HepG2 (cell line): ENCODE measurements around the gene PATL2. TPM values are rescaled to one million over a fixed set of nuclear protein-coding genes. Genes with fewer than 3 reads are reported as not detected.
A peak's percentile ranks its signal among the peaks of the same experiment; 100 is the strongest.

Source experiments
- ARID2 ChIP-seq: sonication (generic); formaldehyde crosslinking; IDR thresholded peaks from 2 replicates; pipeline ENCODE4 v1.8.1; 2022; ENCODE audit warnings: mild to moderate bottlenecking, missing genetic modification reagents, borderline replicate concordance
- ATAD3A ChIP-seq: sonication (generic); formaldehyde crosslinking; IDR thresholded peaks from 2 replicates; pipeline ENCODE4 v1.4.0; 2020; ENCODE audit warnings: missing genetic modification reagents
- HNF4G ChIP-seq, 2 experiments: sonication (generic) in 1 of 2; formaldehyde crosslinking in 1 of 2; IDR thresholded peaks; 2 replicates each; pipeline versions ENCODE4 v1.4.0 to v1.6.1; 2011 to 2020; ENCODE audit warnings: borderline replicate concordance in 2 of 2, low read depth in 2 of 2, mild to moderate bottlenecking in 2 of 2, low read length in 1 of 2, missing genetic modification reagents in 1 of 2, moderate library complexity in 1 of 2
- HNRNPLL ChIP-seq: fragments of 200-400 bp; formaldehyde crosslinking; IDR thresholded peaks from 2 replicates; pipeline ENCODE4 v1.6.1; 2017; ENCODE audit warnings: mild to moderate bottlenecking, low read depth, low read length; ENCODE audit not compliant: poor library complexity, severe bottlenecking
- JUNB ChIP-seq: sonication (generic); formaldehyde crosslinking; IDR thresholded peaks from 2 replicates; pipeline ENCODE4 v1.8.0; 2022; ENCODE audit warnings: missing genetic modification reagents, mild to moderate bottlenecking, borderline replicate concordance
- MIER2 ChIP-seq: IDR thresholded peaks from 2 replicates; pipeline ENCODE4 v1.6.1; 2016; ENCODE audit warnings: missing biosample characterization, missing genetic modification reagents
- MTA1 ChIP-seq: sonication (generic); formaldehyde crosslinking; IDR thresholded peaks from 2 replicates; pipeline ENCODE4 v1.4.0; 2020; ENCODE audit warnings: missing genetic modification reagents, mild to moderate bottlenecking, borderline replicate concordance
- PAF1 ChIP-seq: IDR thresholded peaks from 2 replicates; pipeline ENCODE4 v1.6.1; 2016; ENCODE audit warnings: missing genetic modification reagents, missing compliant biosample characterization
- POLR2AphosphoS5 ChIP-seq: IDR thresholded peaks from 2 replicates; pipeline ENCODE4 v1.6.1; 2012; ENCODE audit warnings: low read depth, low read length
- RFXAP ChIP-seq: sonication (generic); formaldehyde crosslinking; IDR thresholded peaks from 2 replicates; pipeline ENCODE4 v1.4.0; 2020; ENCODE audit warnings: missing genetic modification reagents, borderline replicate concordance
- ZNF136 ChIP-seq: sonication (generic); formaldehyde crosslinking; IDR thresholded peaks from 2 replicates; pipeline ENCODE4 v1.8.1; 2022; ENCODE audit warnings: low read depth, mild to moderate bottlenecking, moderate library complexity, missing genetic modification reagents
- ZNF333 ChIP-seq: sonication (generic); formaldehyde crosslinking; IDR thresholded peaks from 2 replicates; pipeline ENCODE4 v1.4.0; 2020; ENCODE audit warnings: mild to moderate bottlenecking, missing genetic modification reagents, borderline replicate concordance
- ZNF441 ChIP-seq: sonication (generic); formaldehyde crosslinking; IDR thresholded peaks from 2 replicates; pipeline ENCODE4 v1.7.0; 2021; ENCODE audit warnings: missing genetic modification reagents, borderline replicate concordance
- ZNF672 ChIP-seq: sonication (generic); formaldehyde crosslinking; IDR thresholded peaks from 2 replicates; pipeline ENCODE4 v1.8.1; 2022; ENCODE audit warnings: missing genetic modification reagents
- polyA plus RNA-seq, 8 experiments: library from polyadenylated mRNA; depleted of rRNA in 3 of 8; stranded (reverse) in 7 of 8; unstranded in 1 of 8; fragments of >200 nt; fragmentation: Illumina TruSeq in 4 of 8; extraction: Trizol in 4 of 8; gene quantifications; 2 replicates each; pipeline versions ENCODE4 v1.2.1 to v1.2.3, GENCODE V29; 2011 to 2016; ENCODE audit warnings: low read depth in 4 of 8, missing spikeins in 1 of 8, mixed read lengths in 1 of 8; ENCODE audit not compliant: insufficient read depth in 1 of 8
- total RNA-seq, 5 experiments: library from RNA; depleted of rRNA; stranded (reverse); fragments of >200 nt; fragmentation: Illumina TruSeq; extraction: Trizol; gene quantifications; 2 replicates each; pipeline ENCODE4 v1.2.3, GENCODE V29; 2016; ENCODE audit warnings: low read depth in 1 of 5
- TF ChIP-seq, protein P1 (sequence below): sonication (generic); formaldehyde crosslinking; IDR thresholded peaks from 2 replicates; pipeline ENCODE4 v1.9.0; 2021; ENCODE audit warnings: missing genetic modification reagents, borderline replicate concordance
- TF ChIP-seq, protein P2 (sequence below), 2 experiments: IDR thresholded peaks; 2 replicates each; pipeline ENCODE4 v1.6.1; 2011 to 2012; ENCODE audit warnings: low read length in 2 of 2, borderline replicate concordance in 1 of 2, low read depth in 1 of 2, mild to moderate bottlenecking in 1 of 2, moderate library complexity in 1 of 2
- TF ChIP-seq, protein P3 (sequence below): sonication (generic); formaldehyde crosslinking; IDR thresholded peaks from 2 replicates; pipeline ENCODE4 v1.4.0; 2020; ENCODE audit warnings: mild to moderate bottlenecking, missing genetic modification reagents
- TF ChIP-seq, protein P4 (sequence below): sonication (generic); formaldehyde crosslinking; IDR thresholded peaks from 2 replicates; pipeline ENCODE4 v1.8.1; 2022; ENCODE audit warnings: low read depth, mild to moderate bottlenecking, missing genetic modification reagents

Gene PATL2
- total and polyA plus RNA-seq, 2 of the 13 experiments (the other 11 are each of a cell fraction or from before 2014, with no cell fraction given): 0.15 to 0.53 TPM

DNA sequence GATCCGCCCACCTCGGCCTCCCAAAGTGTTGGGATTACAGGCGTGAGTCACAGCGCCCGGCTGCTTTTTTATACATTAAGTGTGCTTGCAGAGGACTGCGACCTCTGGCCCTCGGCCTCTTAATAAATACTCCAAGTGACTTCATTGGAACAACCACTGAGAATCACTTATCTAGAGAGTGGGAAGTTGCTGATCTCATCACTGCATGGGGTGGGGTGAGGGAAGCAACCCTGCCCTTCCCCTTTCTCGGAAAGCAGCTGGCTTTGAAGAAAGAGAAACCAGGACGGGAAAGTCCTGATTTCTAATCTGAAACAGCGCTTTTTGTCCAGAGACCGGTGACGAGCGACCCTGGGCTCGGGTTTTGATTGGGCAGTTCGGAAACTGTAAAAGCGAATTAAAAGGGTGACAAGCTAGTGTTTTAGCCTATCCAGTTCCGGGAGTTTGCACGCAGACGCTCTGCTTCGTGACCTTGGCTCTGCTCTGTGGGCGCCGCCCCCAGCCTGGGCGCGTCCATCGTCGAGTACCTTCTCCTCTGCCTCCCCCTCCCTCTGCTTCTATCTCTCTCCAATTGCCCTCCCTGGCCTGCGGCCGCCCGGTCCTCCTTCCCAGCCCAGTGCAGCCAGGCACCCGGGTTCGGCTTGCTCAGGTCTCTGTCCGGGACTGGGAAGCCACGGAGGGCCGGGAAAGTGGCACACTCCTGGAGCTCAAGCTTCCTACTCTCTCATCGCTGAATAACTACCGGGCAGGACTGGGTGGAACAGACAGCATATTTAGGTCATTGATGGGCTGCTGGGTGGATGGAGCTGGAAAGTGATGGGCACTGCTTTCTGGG, 17.7 kb upstream of the PATL2 start (continued):
- TF ChIP-seq, protein P1, sequence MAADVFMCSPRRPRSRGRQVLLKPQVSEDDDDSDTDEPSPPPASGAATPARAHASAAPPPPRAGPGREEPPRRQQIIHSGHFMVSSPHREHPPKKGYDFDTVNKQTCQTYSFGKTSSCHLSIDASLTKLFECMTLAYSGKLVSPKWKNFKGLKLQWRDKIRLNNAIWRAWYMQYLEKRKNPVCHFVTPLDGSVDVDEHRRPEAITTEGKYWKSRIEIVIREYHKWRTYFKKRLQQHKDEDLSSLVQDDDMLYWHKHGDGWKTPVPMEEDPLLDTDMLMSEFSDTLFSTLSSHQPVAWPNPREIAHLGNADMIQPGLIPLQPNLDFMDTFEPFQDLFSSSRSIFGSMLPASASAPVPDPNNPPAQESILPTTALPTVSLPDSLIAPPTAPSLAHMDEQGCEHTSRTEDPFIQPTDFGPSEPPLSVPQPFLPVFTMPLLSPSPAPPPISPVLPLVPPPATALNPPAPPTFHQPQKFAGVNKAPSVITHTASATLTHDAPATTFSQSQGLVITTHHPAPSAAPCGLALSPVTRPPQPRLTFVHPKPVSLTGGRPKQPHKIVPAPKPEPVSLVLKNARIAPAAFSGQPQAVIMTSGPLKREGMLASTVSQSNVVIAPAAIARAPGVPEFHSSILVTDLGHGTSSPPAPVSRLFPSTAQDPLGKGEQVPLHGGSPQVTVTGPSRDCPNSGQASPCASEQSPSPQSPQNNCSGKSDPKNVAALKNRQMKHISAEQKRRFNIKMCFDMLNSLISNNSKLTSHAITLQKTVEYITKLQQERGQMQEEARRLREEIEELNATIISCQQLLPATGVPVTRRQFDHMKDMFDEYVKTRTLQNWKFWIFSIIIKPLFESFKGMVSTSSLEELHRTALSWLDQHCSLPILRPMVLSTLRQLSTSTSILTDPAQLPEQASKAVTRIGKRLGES: no peak
- TF ChIP-seq, protein P2, sequence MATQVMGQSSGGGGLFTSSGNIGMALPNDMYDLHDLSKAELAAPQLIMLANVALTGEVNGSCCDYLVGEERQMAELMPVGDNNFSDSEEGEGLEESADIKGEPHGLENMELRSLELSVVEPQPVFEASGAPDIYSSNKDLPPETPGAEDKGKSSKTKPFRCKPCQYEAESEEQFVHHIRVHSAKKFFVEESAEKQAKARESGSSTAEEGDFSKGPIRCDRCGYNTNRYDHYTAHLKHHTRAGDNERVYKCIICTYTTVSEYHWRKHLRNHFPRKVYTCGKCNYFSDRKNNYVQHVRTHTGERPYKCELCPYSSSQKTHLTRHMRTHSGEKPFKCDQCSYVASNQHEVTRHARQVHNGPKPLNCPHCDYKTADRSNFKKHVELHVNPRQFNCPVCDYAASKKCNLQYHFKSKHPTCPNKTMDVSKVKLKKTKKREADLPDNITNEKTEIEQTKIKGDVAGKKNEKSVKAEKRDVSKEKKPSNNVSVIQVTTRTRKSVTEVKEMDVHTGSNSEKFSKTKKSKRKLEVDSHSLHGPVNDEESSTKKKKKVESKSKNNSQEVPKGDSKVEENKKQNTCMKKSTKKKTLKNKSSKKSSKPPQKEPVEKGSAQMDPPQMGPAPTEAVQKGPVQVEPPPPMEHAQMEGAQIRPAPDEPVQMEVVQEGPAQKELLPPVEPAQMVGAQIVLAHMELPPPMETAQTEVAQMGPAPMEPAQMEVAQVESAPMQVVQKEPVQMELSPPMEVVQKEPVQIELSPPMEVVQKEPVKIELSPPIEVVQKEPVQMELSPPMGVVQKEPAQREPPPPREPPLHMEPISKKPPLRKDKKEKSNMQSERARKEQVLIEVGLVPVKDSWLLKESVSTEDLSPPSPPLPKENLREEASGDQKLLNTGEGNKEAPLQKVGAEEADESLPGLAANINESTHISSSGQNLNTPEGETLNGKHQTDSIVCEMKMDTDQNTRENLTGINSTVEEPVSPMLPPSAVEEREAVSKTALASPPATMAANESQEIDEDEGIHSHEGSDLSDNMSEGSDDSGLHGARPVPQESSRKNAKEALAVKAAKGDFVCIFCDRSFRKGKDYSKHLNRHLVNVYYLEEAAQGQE (IDR thresholded peaks at IDR 0.05; ENCODE audit: borderline replicate concordance in 1 of 2, low read depth in 1 of 2, low read length in 2 of 2): no peak
- TF ChIP-seq HNRNPLL (peak; percentile 67), RFXAP (CRISPR knock-in tag) (peak; percentile 100), ATAD3A (CRISPR knock-in tag) (no peak), ZNF333 (CRISPR knock-in tag) (no peak), ARID2 (CRISPR knock-in tag) (no peak), MIER2 (CRISPR knock-in tag) (0 out of 2 replicates have a peak, but pooled peaks have one; percentile 19), ZNF441 (CRISPR knock-in tag) (0 out of 2 replicates have a peak, but pooled peaks have one; percentile 17), POLR2AphosphoS5 (peak; percentile 57; the same call in 1 of the 2 replicates), PAF1 (no peak), JUNB (CRISPR knock-in tag) (no peak), ZNF136 (no peak), ZNF672 (no peak), HNF4G (IDR thresholded peaks at IDR 0.05; ENCODE audit: borderline replicate concordance, low read depth, low read length) (no peak), HNF4G (CRISPR knock-in tag; IDR thresholded peaks at IDR 0.05; ENCODE audit: borderline replicate concordance, low read depth) (peak; percentile 80; the same call in 1 of the 2 replicates), MTA1 (CRISPR knock-in tag) (peak; percentile 50; the same call in 1 of the 2 replicates)
- TF ChIP-seq, protein P3, sequence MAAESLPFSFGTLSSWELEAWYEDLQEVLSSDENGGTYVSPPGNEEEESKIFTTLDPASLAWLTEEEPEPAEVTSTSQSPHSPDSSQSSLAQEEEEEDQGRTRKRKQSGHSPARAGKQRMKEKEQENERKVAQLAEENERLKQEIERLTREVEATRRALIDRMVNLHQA (CRISPR knock-in tag): no peak
- TF ChIP-seq, protein P4, sequence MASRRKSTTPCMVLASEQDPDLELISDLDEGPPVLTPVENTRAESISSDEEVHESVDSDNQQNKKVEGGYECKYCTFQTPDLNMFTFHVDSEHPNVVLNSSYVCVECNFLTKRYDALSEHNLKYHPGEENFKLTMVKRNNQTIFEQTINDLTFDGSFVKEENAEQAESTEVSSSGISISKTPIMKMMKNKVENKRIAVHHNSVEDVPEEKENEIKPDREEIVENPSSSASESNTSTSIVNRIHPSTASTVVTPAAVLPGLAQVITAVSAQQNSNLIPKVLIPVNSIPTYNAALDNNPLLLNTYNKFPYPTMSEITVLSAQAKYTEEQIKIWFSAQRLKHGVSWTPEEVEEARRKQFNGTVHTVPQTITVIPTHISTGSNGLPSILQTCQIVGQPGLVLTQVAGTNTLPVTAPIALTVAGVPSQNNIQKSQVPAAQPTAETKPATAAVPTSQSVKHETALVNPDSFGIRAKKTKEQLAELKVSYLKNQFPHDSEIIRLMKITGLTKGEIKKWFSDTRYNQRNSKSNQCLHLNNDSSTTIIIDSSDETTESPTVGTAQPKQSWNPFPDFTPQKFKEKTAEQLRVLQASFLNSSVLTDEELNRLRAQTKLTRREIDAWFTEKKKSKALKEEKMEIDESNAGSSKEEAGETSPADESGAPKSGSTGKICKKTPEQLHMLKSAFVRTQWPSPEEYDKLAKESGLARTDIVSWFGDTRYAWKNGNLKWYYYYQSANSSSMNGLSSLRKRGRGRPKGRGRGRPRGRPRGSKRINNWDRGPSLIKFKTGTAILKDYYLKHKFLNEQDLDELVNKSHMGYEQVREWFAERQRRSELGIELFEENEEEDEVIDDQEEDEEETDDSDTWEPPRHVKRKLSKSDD (CRISPR knock-in tag): no peak
